CD8-positive, alpha-beta memory T cell (primary cell): ENCODE results near the gene DAPK3. TPM values are rescaled to one million over a fixed set of nuclear protein-coding genes. Genes with fewer than 3 reads are reported as not detected.
"Not testable (repeated sequence)": the region's sequence is repeated elsewhere in the genome, so short reads cannot be mapped to it uniquely, and the experiment has no call there.

Experiments used
- CTCF ChIA-PET: fragments of 350-600 bp; sonication (Branson Sonifier 250); formaldehyde crosslinking; loops from one replicate; lab custom pipeline; 2021; ENCODE audit warnings: antibody characterized with exemption; lab: Charles Lee
- POLR2A ChIA-PET: fragments of 350-600 bp; sonication (Branson Sonifier 250); formaldehyde crosslinking; loops from one replicate; lab custom pipeline; 2021; ENCODE audit warnings: antibody characterized with exemption; lab: Charles Lee
- DNase-seq, 5 donors: peaks; one replicate each; pipeline versions ENCODE4 v3.0.0 to v3.0.0-alpha.2; 2020 to 2022; ENCODE audit warnings: mixed read lengths in 1 of 5
- H3K27ac ChIP-seq: one replicate; pipeline ENCODE4 v1.7.0; 2013; ENCODE audit warnings: low read depth, mild to moderate bottlenecking, low read length, moderate library complexity
- H3K27me3 ChIP-seq: 2 replicates; pipeline ENCODE4 v1.7.0; 2013; ENCODE audit warnings: low read length, mild to moderate bottlenecking; ENCODE audit not compliant: insufficient read depth, poor library complexity, severe bottlenecking
- H3K36me3 ChIP-seq: 2 replicates; pipeline ENCODE4 v1.7.0; 2013; ENCODE audit warnings: mild to moderate bottlenecking, low read length, moderate library complexity; ENCODE audit not compliant: insufficient read depth
- H3K4me1 ChIP-seq: 2 replicates; pipeline ENCODE4 v1.7.0; 2013; ENCODE audit warnings: mild to moderate bottlenecking, low read length, moderate library complexity; ENCODE audit not compliant: insufficient read depth
- H3K4me3 ChIP-seq: 2 replicates; pipeline ENCODE4 v1.7.0; 2013; ENCODE audit warnings: mild to moderate bottlenecking, low read length
- H3K9me3 ChIP-seq: 2 replicates; pipeline ENCODE4 v1.7.0; 2013; ENCODE audit warnings: mild to moderate bottlenecking, low read length
- H3K27ac Mint-ChIP-seq, 8 donors: one replicate each; pipeline ENCODE4 v1.8.0; 2020 to 2021; ENCODE audit warnings: mixed read lengths in 8 of 8, mild to moderate bottlenecking in 6 of 8, inconsistent platforms in 3 of 8, moderate library complexity in 3 of 8
- H3K27me3 Mint-ChIP-seq, 2 donors: one replicate each; pipeline ENCODE4 v1.8.0; 2020 to 2021; ENCODE audit warnings: mixed read lengths in 2 of 2, mild to moderate bottlenecking in 1 of 2, moderate library complexity in 1 of 2
- H3K36me3 Mint-ChIP-seq, 3 donors: one replicate each; pipeline ENCODE4 v1.8.0; 2020 to 2021; ENCODE audit warnings: mixed read lengths in 3 of 3, inconsistent platforms in 1 of 3, mild to moderate bottlenecking in 1 of 3
- H3K4me1 Mint-ChIP-seq, 3 donors: one replicate each; pipeline ENCODE4 v1.8.0; 2020 to 2021; ENCODE audit warnings: mixed read lengths in 3 of 3, inconsistent platforms in 1 of 3, mild to moderate bottlenecking in 1 of 3
- H3K4me3 Mint-ChIP-seq, 7 donors: one replicate each; pipeline ENCODE4 v1.8.0; 2020 to 2021; ENCODE audit warnings: mixed read lengths in 7 of 7, mild to moderate bottlenecking in 6 of 7, moderate library complexity in 4 of 7, inconsistent platforms in 2 of 7
- H3K9me3 Mint-ChIP-seq, 5 donors: one replicate each; pipeline ENCODE4 v1.8.0; 2020 to 2022; ENCODE audit warnings: mixed read lengths in 5 of 5, mild to moderate bottlenecking in 3 of 5, moderate library complexity in 2 of 5, inconsistent platforms in 1 of 5
- polyA plus RNA-seq: library from polyadenylated mRNA; unstranded; fragments of 300-500 nt; fragmentation: Illumina TruSeq; gene quantifications from one replicate; pipeline ENCODE4 v1.2.3, GENCODE V29; 2021
- total RNA-seq, 2 experiments: library from RNA; stranded (reverse); gene quantifications; one replicate each; pipeline ENCODE4 v1.2.3, GENCODE V29; 2021

The DAPK3 gene
- total and polyA plus RNA-seq, 3 experiments from 2014 or later: 38.5 to 44.9 (median 42.5) TPM

GRCh38 chr19:4009990-4010807 lies 39.3 kb upstream of the DAPK3 start:
- no peak for DNase-seq
- Mint-ChIP-seq H3K4me1 (peaks cover 20 to 50% (median 30%) of the 10 kb centered on the region in 3 donors), H3K36me3 (peaks cover 0 to 34% (median 0%) of the 10 kb centered on the region in 3 donors), H3K4me3 (peak overlapping the region in 6 of 7 donors; percentile 15 to 90 (median 68)), H3K27ac (peak overlapping the region in 2 of 8 donors; percentile 21 to 76), H3K9me3 (no peaks in the 10 kb centered on the region), H3K27me3 (no peaks in the 10 kb centered on the region)
- Histone ChIP-seq H3K27me3 (no peaks in the 10 kb centered on the region), H3K9me3 (no peaks in the 10 kb centered on the region), H3K4me1 (peaks cover 28% of the 10 kb centered on the region), H3K36me3 (no peaks in the 10 kb centered on the region), H3K4me3 (no peak overlapping the region), H3K27ac (no peak overlapping the region)
- POLR2A ChIA-PET: no interaction called here
- CTCF ChIA-PET: interaction anchor here (4.0 kb wide), 1 partner anchor 23 kb away, joined by 26 read pairs; no protein-coding TSS in a partner anchor

GRCh38 chr19:4007836-4008539 lies 37.1 kb upstream of the DAPK3 start:
- peak overlapping the region; percentile 47 for H3K27ac ChIP-seq
- Mint-ChIP-seq H3K4me3 (peak overlapping the region; percentile 85 to 91 (median 87)), H3K36me3 (peaks cover 0 to 19% (median 0%) of the 10 kb centered on the region in 3 donors), H3K27ac (peak overlapping the region in 7 of 8 donors; percentile 76 to 89 (median 81)), H3K4me1 (peaks cover 20 to 41% (median 27%) of the 10 kb centered on the region in 3 donors), H3K27me3 (no peaks in the 10 kb centered on the region), H3K9me3 (no peaks in the 10 kb centered on the region)
- peaks cover 28% of the 10 kb centered on the region for H3K4me1 ChIP-seq
- peak in 1 of 5 donors; percentile 33 for DNase-seq
- no peaks in the 10 kb centered on the region for H3K9me3 ChIP-seq
- no peaks in the 10 kb centered on the region for H3K36me3 ChIP-seq
- peak overlapping the region; percentile 86 for H3K4me3 ChIP-seq
- H3K27me3 ChIP-seq: no peaks in the 10 kb centered on the region
- CTCF ChIA-PET: interaction anchor here (0.6 to 4.0 kb wide), 6 partner anchors 12 to 132 kb away, joined by 3 to 26 read pairs (median 5); partner anchors contain the start of gene EEF2
- POLR2A ChIA-PET: interaction anchor here (0.6 to 2.2 kb wide), 13 partner anchors 18 to 247 kb away, joined by 3 to 16 read pairs (median 4); partner anchors contain the start of gene ZBTB7A

DNA sequence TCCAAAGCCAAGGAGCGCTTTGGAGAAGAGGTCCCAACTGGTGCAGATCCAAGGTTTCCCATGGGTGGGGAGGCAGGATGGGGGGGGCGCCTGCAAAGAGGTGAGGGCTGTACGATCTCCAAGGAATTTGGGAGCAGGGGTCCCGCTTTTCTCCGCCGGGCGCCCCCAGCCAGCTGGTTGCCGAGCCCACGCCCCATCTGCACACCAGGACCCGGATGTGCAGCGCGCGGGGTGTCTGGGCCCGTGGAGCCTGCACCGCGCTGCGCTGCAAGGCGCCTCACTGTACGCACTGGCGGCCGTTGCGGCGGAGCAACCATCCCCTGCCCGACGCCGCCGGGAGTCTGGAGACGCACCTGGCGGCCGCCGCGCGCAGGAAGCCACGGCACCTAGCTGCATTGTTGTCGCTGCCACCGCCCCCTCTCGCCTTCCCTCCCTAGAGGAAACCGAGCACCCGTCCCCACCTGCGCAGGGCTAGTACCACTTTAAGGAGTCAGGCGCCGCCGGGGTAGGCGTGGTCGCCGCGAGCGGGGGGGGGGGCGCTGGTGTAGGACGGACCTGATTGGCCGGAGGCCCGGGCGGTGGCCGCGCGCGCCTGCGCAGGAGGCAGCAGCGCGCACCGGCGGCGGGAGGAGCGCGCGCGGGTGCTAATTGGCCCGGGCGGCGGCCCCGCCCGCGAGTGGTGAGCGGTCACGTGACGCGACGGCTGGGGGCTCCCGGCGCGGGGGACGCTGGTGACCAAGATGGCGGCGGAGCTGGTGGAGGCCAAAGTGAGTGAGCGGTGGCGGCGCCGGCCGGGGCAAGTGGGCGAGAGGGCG lies 36.3 kb upstream of the DAPK3 start, which contains the start of gene PIAS4:
TSS of gene PIAS4 (plus strand) at position 716 of the 815 bp plus-strand sequence. CDS start at position 741, 25 bp downstream.
- DNase-seq: peak; percentile 91 to 97 (median 94)
- POLR2A ChIA-PET: interaction anchor here (0.5 to 2.2 kb wide), 18 partner anchors 17 to 483 kb away, joined by 3 to 16 read pairs (median 4); partner anchors contain the start of genes EEF2 and ZBTB7A
- H3K27me3 ChIP-seq: no peaks in the 10 kb centered on the region
- Mint-ChIP-seq H3K9me3 (no peaks in the 10 kb centered on the region), H3K4me3 (peak within 1 kb of the TSS; percentile 85 to 91 (median 87)), H3K4me1 (peaks cover 17 to 33% (median 22%) of the 10 kb centered on the region in 3 donors), H3K36me3 (peaks cover 0 to 12% (median 0%) of the 10 kb centered on the region in 3 donors), H3K27me3 (no peaks in the 10 kb centered on the region), H3K27ac (peak within 1 kb of the TSS; percentile 67 to 89 (median 81))
- CTCF ChIA-PET: interaction anchor here (0.6 to 4.0 kb wide), 6 partner anchors 11 to 133 kb away, joined by 3 to 26 read pairs (median 8); partner anchors contain the start of gene EEF2
- no peaks in the 10 kb centered on the region for H3K36me3 ChIP-seq
- no peaks in the 10 kb centered on the region for H3K9me3 ChIP-seq
- H3K4me3 ChIP-seq: peak within 1 kb of the TSS; percentile 86
- peaks cover 28% of the 10 kb centered on the region for H3K4me1 ChIP-seq
- H3K27ac ChIP-seq: peak within 1 kb of the TSS; percentile 67

- peaks cover 20% of the 10 kb centered on the region for H3K4me1 ChIP-seq
- CTCF ChIA-PET: interaction anchor here (0.8 to 1.6 kb wide), 4 partner anchors 14 to 135 kb away, joined by 3 to 9 read pairs (median 6); partner anchors contain the start of gene EEF2
- H3K27ac ChIP-seq, H3K27ac Mint-ChIP-seq, H3K36me3 ChIP-seq, H3K27me3 Mint-ChIP-seq, H3K9me3 Mint-ChIP-seq, POLR2A ChIA-PET, H3K4me3 ChIP-seq, H3K9me3 ChIP-seq, DNase-seq, H3K27me3 ChIP-seq, H3K36me3 Mint-ChIP-seq: not testable (repeated sequence)
- Mint-ChIP-seq H3K4me3 (peak overlapping the region in 3 of 7 donors; percentile 39 to 75 (median 62)), H3K4me1 (peaks cover 16 to 22% (median 18%) of the 10 kb centered on the region in 3 donors)
Measured at GRCh38 chr19:4005436-4005835, 34.5 kb upstream of the DAPK3 start.

- H3K27ac ChIP-seq, H3K27me3 ChIP-seq, H3K4me3 ChIP-seq, H3K9me3 Mint-ChIP-seq, H3K36me3 ChIP-seq, H3K4me3 Mint-ChIP-seq, H3K4me1 Mint-ChIP-seq, H3K27ac Mint-ChIP-seq, H3K27me3 Mint-ChIP-seq, H3K9me3 ChIP-seq, DNase-seq, H3K4me1 ChIP-seq, H3K36me3 Mint-ChIP-seq: not testable (repeated sequence)
- ChIA-PET POLR2A (interaction anchor here (0.7 kb wide), 1 partner anchor 495 kb away, joined by 7 read pairs; no protein-coding TSS in a partner anchor), CTCF (interaction anchor here (1.0 to 1.5 kb wide), 3 partner anchors 13 to 139 kb away, joined by 4 to 6 read pairs (median 5); no protein-coding TSS in a partner anchor)
Measured at GRCh38 chr19:4000798-4001197, 29.9 kb upstream of the DAPK3 start.

GRCh38 chr19:3998667-3999412 lies 27.9 kb upstream of the DAPK3 start:
- DNase-seq, H3K4me1 Mint-ChIP-seq, H3K27ac ChIP-seq, H3K36me3 ChIP-seq, H3K4me3 Mint-ChIP-seq, H3K4me1 ChIP-seq, H3K9me3 Mint-ChIP-seq, H3K4me3 ChIP-seq, H3K27me3 ChIP-seq, H3K27me3 Mint-ChIP-seq, POLR2A ChIA-PET, H3K9me3 ChIP-seq, H3K36me3 Mint-ChIP-seq, H3K27ac Mint-ChIP-seq: not testable (repeated sequence)
- CTCF ChIA-PET: interaction anchor here (0.9 kb wide), 1 partner anchor 142 kb away, joined by 4 read pairs; no protein-coding TSS in a partner anchor
